ENCODE results near the gene TPRN.
"Not testable (repeated sequence)": the region's sequence is repeated elsewhere in the genome, so short reads cannot be mapped to it uniquely, and the experiment has no call there.

TPRN gene

GRCh38 chr9:137241490-137242268 lies 41.1 kb upstream of the TPRN start:
- no peak overlapping the region for H4K5ac ChIP-seq (ENCODE audit: low read length)
- no peak overlapping the region for H4K8ac ChIP-seq (ENCODE audit: low read depth, low read length)
- peak overlapping the region; percentile 66 for H3K23ac ChIP-seq (ENCODE audit: low read length)
- peaks cover 6% of the 10 kb centered on the region for H3K36me3 ChIP-seq (ENCODE audit: control insufficient read depth, insufficient read depth, low read length)
- peak overlapping the region; percentile 91 for H3K27ac ChIP-seq (ENCODE audit: low read depth, low read length)
- peak overlapping the region; percentile 96 for H3K56ac ChIP-seq (ENCODE audit: low read length)
- peak overlapping the region; percentile 96 for H3K9ac ChIP-seq (ENCODE audit: low read length)
- no peak overlapping the region for H2BK120ac ChIP-seq (ENCODE audit: low read depth, low read length)
- peaks cover 9% of the 10 kb centered on the region for H3K79me1 ChIP-seq (ENCODE audit: low read length)
- H3K79me2 ChIP-seq (ENCODE audit: control insufficient read depth, insufficient read depth, low read length), result peaks cover 18% of the 10 kb centered on the region
- WGBS (ENCODE audit: extremely low coverage, insufficient coverage, low lambda C conversion rate), result no CpG with 5 or more reads among the region's 83 CpGs
- peak overlapping the region; percentile 51 for H3K18ac ChIP-seq (ENCODE audit: low read length)
- peak overlapping the region; percentile 93 for H3K4ac ChIP-seq (ENCODE audit: low read depth, low read length)
- no peak overlapping the region for H2BK15ac ChIP-seq (replicated peaks; ENCODE audit: low read depth)
- peaks cover 16% of the 10 kb centered on the region for H3K4me1 ChIP-seq (ENCODE audit: control insufficient read depth, low read depth, low read length)
- H2BK5ac ChIP-seq (ENCODE audit: low read length), result no peak overlapping the region
- H3K27me3 ChIP-seq (ENCODE audit: insufficient read depth, low read length, poor library complexity), result no peaks in the 10 kb centered on the region
- H3K4me3 ChIP-seq (ENCODE audit: low read length), result peak overlapping the region; percentile 76
- H3K4me2 ChIP-seq (ENCODE audit: low read length), result peak overlapping the region; percentile 72
- H2AK5ac ChIP-seq (ENCODE audit: low read length), result no peak overlapping the region
- DNase-seq, result no peak

- H3K23ac ChIP-seq (ENCODE audit: low read length), result peak within 1 kb of the TSS; percentile 94
- peak; percentile 100 for DNase-seq
- peaks cover 6% of the 10 kb centered on the region for H3K36me3 ChIP-seq (ENCODE audit: control insufficient read depth, insufficient read depth, low read length)
- WGBS (ENCODE audit: extremely low coverage, insufficient coverage, low lambda C conversion rate), result no CpG with 5 or more reads among the region's 67 CpGs
- peaks cover 17% of the 10 kb centered on the region for H3K4me1 ChIP-seq (ENCODE audit: control insufficient read depth, low read depth, low read length)
- peak within 1 kb of the TSS; percentile 1 for H2BK120ac ChIP-seq (ENCODE audit: low read depth, low read length)
- H4K8ac ChIP-seq (ENCODE audit: low read depth, low read length), result no peak within 1 kb of the TSS
- H3K79me1 ChIP-seq (ENCODE audit: low read length), result peaks cover 9% of the 10 kb centered on the region
- peak within 1 kb of the TSS; percentile 87 for H2BK5ac ChIP-seq (ENCODE audit: low read length)
- peak within 1 kb of the TSS; percentile 98 for H3K27ac ChIP-seq (ENCODE audit: low read depth, low read length)
- no peak within 1 kb of the TSS for H2AK5ac ChIP-seq (ENCODE audit: low read length)
- peak within 1 kb of the TSS; percentile 93 for H3K4ac ChIP-seq (ENCODE audit: low read depth, low read length)
- peak within 1 kb of the TSS; percentile 99 for H3K56ac ChIP-seq (ENCODE audit: low read length)
- peak within 1 kb of the TSS; percentile 54 for H3K18ac ChIP-seq (ENCODE audit: low read length)
- no peaks in the 10 kb centered on the region for H3K27me3 ChIP-seq (ENCODE audit: insufficient read depth, low read length, poor library complexity)
- peak within 1 kb of the TSS; percentile 83 for H3K4me3 ChIP-seq (ENCODE audit: low read length)
- H2BK15ac ChIP-seq (replicated peaks; ENCODE audit: low read depth), result no peak within 1 kb of the TSS
- no peak within 1 kb of the TSS for H4K5ac ChIP-seq (ENCODE audit: low read length)
- peak within 1 kb of the TSS; percentile 99 for H3K9ac ChIP-seq (ENCODE audit: low read length)
- H3K79me2 ChIP-seq (ENCODE audit: control insufficient read depth, insufficient read depth, low read length), result peaks cover 18% of the 10 kb centered on the region
- H3K4me2 ChIP-seq (ENCODE audit: low read length), result peak within 1 kb of the TSS; percentile 87
These were observed 40.4 kb upstream of the TPRN start, which contains the start of gene TUBB4B for GRCh38 chr9:137240841-137241489. Gene TUBB4B, plus strand, starts transcription at chr9:137241287. Its CDS starts 74 bp downstream, at chr9:137241361.

- DNase-seq, result no peak
- H2BK15ac ChIP-seq (replicated peaks; ENCODE audit: low read depth), result no peak overlapping the region
- H3K23ac ChIP-seq (ENCODE audit: low read length), result peak overlapping the region; percentile 94
- H3K9ac ChIP-seq (ENCODE audit: low read length), result peak overlapping the region; percentile 99
- no peak overlapping the region for H4K5ac ChIP-seq (ENCODE audit: low read length)
- H3K4me2 ChIP-seq (ENCODE audit: low read length), result peak overlapping the region; percentile 87
- H2AK5ac ChIP-seq (ENCODE audit: low read length), result no peak overlapping the region
- peaks cover 18% of the 10 kb centered on the region for H3K79me2 ChIP-seq (ENCODE audit: control insufficient read depth, insufficient read depth, low read length)
- H3K56ac ChIP-seq (ENCODE audit: low read length), result peak overlapping the region; percentile 99
- H4K8ac ChIP-seq (ENCODE audit: low read depth, low read length), result no peak overlapping the region
- H3K4me3 ChIP-seq (ENCODE audit: low read length), result peak overlapping the region; percentile 83
- peaks cover 17% of the 10 kb centered on the region for H3K4me1 ChIP-seq (ENCODE audit: control insufficient read depth, low read depth, low read length)
- peaks cover 9% of the 10 kb centered on the region for H3K79me1 ChIP-seq (ENCODE audit: low read length)
- H3K18ac ChIP-seq (ENCODE audit: low read length), result peak overlapping the region; percentile 54
- H3K27me3 ChIP-seq (ENCODE audit: insufficient read depth, low read length, poor library complexity), result no peaks in the 10 kb centered on the region
- H3K4ac ChIP-seq (ENCODE audit: low read depth, low read length), result peak overlapping the region; percentile 38
- peaks cover 6% of the 10 kb centered on the region for H3K36me3 ChIP-seq (ENCODE audit: control insufficient read depth, insufficient read depth, low read length)
- WGBS (ENCODE audit: extremely low coverage, insufficient coverage, low lambda C conversion rate), result no CpG with 5 or more reads among the region's 58 CpGs
- peak overlapping the region; percentile 87 for H2BK5ac ChIP-seq (ENCODE audit: low read length)
- peak overlapping the region; percentile 98 for H3K27ac ChIP-seq (ENCODE audit: low read depth, low read length)
- peak overlapping the region; percentile 1 for H2BK120ac ChIP-seq (ENCODE audit: low read depth, low read length)
These were observed 39.8 kb upstream of the TPRN start for GRCh38 chr9:137240318-137240840.

DNA sequence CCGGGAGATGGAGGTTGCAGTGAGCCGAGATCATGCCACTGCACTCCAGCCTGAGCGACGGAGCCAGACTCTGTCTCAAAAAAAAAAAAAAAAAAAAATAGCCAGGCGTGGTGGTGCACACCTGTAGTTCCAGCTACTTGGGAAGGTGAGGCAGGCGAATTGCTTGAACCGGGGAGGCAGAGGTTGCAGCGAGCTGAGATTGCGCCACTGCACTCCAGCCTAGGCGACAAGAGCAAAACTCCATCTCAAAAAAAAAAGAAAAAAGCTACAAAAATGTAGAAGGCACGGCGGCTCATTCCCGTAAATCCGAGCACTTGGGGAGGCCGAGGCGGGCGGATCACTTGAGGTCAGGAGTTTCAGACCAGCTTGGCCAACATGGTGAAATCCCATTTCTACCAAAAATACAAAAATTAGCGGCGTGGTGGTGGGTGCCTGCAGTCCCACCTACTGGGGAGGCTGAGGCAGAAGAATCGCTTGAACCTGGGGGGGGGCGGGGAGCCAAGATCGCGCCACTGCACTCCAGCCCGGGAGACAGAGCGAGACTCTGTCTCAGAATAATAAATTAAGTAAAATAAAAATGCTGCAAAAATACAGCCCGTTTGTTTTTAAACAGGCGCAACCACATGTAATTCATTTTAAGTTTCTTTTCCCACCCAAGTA lies 39.1 kb upstream of the TPRN start:
- H3K79me1 ChIP-seq (ENCODE audit: low read length); H3K4ac ChIP-seq (ENCODE audit: low read depth, low read length); H2BK120ac ChIP-seq (ENCODE audit: low read depth, low read length); H2BK5ac ChIP-seq (ENCODE audit: low read length); DNase-seq; H3K27me3 ChIP-seq (ENCODE audit: insufficient read depth, low read length, poor library complexity); H3K36me3 ChIP-seq (ENCODE audit: control insufficient read depth, insufficient read depth, low read length); H4K8ac ChIP-seq (ENCODE audit: low read depth, low read length); H4K5ac ChIP-seq (ENCODE audit: low read length); H2AK5ac ChIP-seq (ENCODE audit: low read length); H3K23ac ChIP-seq (ENCODE audit: low read length); H2BK15ac ChIP-seq (replicated peaks; ENCODE audit: low read depth): not testable (repeated sequence)
- H3K27ac ChIP-seq (ENCODE audit: low read depth, low read length), result peak overlapping the region; percentile 98
- peak overlapping the region; percentile 54 for H3K18ac ChIP-seq (ENCODE audit: low read length)
- peaks cover 14% of the 10 kb centered on the region for H3K4me1 ChIP-seq (ENCODE audit: control insufficient read depth, low read depth, low read length)
- peak overlapping the region; percentile 99 for H3K9ac ChIP-seq (ENCODE audit: low read length)
- WGBS (ENCODE audit: extremely low coverage, insufficient coverage, low lambda C conversion rate), result no CpG with 5 or more reads among the region's 27 CpGs
- peaks cover 18% of the 10 kb centered on the region for H3K79me2 ChIP-seq (ENCODE audit: control insufficient read depth, insufficient read depth, low read length)
- peak overlapping the region; percentile 99 for H3K56ac ChIP-seq (ENCODE audit: low read length)
- peak overlapping the region; percentile 83 for H3K4me3 ChIP-seq (ENCODE audit: low read length)
- peak overlapping the region; percentile 87 for H3K4me2 ChIP-seq (ENCODE audit: low read length)

DNA sequence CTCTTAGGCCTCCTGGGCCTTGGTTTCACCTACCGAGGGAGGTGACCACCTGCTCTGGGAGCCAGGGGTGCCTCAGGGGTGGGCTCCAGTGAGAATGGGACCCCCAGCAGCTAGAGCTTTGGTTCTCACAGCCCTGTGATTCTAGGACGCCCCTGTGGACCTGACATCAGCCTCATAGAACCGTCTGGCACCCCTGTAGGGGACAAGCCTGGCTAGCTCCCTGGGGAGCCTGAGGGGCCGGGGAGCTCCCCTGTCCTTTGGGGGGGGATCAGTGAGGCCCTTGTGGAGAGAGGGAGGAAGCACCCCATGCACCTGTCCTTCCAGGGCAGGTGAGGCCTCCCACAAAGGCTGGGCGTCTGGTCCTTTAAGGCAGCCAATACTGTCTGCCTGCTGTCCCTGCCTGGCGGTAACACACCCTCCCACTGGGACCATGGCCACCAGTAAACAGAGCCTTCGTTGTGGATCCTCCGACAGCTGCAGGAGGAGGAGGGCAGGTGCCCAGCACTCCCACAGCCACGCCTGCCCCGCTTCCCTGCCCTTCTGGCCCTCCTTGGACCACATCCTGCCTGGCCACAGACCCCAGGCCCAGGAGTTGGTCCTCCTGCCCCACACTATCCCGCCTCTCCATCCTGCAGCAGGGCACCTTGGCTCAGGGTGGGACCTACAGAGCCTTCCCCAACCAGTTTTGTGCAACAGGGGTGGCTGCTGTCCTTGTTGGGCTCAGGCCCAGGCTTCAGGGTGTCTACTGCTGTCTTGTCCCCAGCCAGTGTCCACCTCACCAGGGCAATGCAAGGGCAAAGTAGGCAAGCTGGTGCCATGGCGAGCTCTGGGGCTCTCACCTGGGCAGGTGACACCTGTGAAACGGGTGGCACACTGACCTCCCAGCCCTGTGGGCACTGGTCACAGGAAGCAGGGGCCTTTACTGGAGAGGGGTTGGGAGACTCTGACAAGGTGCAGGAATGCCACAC lies 37.5 kb upstream of the TPRN start:
- WGBS (ENCODE audit: extremely low coverage, insufficient coverage, low lambda C conversion rate), result no CpG with 5 or more reads among the region's 13 CpGs
- H3K4me2 ChIP-seq (ENCODE audit: low read length), result no peak overlapping the region
- H3K79me2 ChIP-seq (ENCODE audit: control insufficient read depth, insufficient read depth, low read length), result peaks cover 17% of the 10 kb centered on the region
- no peak overlapping the region for H3K4me3 ChIP-seq (ENCODE audit: low read length)
- H3K27ac ChIP-seq (ENCODE audit: low read depth, low read length), result no peak overlapping the region
- H3K4me1 ChIP-seq (ENCODE audit: control insufficient read depth, low read depth, low read length), result peaks cover 4% of the 10 kb centered on the region
- no peak overlapping the region for H2BK15ac ChIP-seq (replicated peaks; ENCODE audit: low read depth)
- peak overlapping the region; percentile 30 for H3K56ac ChIP-seq (ENCODE audit: low read length)
- H3K9ac ChIP-seq (ENCODE audit: low read length), result no peak overlapping the region
- H4K8ac ChIP-seq (ENCODE audit: low read depth, low read length), result no peak overlapping the region
- peaks cover 9% of the 10 kb centered on the region for H3K79me1 ChIP-seq (ENCODE audit: low read length)
- H3K36me3 ChIP-seq (ENCODE audit: control insufficient read depth, insufficient read depth, low read length), result peaks cover 6% of the 10 kb centered on the region
- H3K23ac ChIP-seq (ENCODE audit: low read length), result no peak overlapping the region
- no peaks in the 10 kb centered on the region for H3K27me3 ChIP-seq (ENCODE audit: insufficient read depth, low read length, poor library complexity)
- no peak overlapping the region for H3K18ac ChIP-seq (ENCODE audit: low read length)
- H2BK120ac ChIP-seq (ENCODE audit: low read depth, low read length), result no peak overlapping the region
- no peak overlapping the region for H3K4ac ChIP-seq (ENCODE audit: low read depth, low read length)
- DNase-seq, result no peak
- H2BK5ac ChIP-seq (ENCODE audit: low read length), result no peak overlapping the region
- no peak overlapping the region for H2AK5ac ChIP-seq (ENCODE audit: low read length)
- H4K5ac ChIP-seq (ENCODE audit: low read length), result no peak overlapping the region

All from mesendoderm (in vitro differentiated cells).